HepG2 (cell line): Measurements from ENCODE around the gene HOXB6.

ENCODE experiments used
- ARNTL ChIP-seq: sonication (generic); formaldehyde crosslinking; IDR thresholded peaks from 2 replicates; pipeline ENCODE4 v1.4.0; 2020; ENCODE audit warnings: mild to moderate bottlenecking, missing genetic modification reagents
- CCAR2 ChIP-seq: fragments of 200-400 bp; formaldehyde crosslinking; optimal IDR thresholded peaks from 2 replicates; pipeline ENCODE3; 2018; ENCODE audit warnings: low read depth, mild to moderate bottlenecking, low read length, moderate library complexity

DNA sequence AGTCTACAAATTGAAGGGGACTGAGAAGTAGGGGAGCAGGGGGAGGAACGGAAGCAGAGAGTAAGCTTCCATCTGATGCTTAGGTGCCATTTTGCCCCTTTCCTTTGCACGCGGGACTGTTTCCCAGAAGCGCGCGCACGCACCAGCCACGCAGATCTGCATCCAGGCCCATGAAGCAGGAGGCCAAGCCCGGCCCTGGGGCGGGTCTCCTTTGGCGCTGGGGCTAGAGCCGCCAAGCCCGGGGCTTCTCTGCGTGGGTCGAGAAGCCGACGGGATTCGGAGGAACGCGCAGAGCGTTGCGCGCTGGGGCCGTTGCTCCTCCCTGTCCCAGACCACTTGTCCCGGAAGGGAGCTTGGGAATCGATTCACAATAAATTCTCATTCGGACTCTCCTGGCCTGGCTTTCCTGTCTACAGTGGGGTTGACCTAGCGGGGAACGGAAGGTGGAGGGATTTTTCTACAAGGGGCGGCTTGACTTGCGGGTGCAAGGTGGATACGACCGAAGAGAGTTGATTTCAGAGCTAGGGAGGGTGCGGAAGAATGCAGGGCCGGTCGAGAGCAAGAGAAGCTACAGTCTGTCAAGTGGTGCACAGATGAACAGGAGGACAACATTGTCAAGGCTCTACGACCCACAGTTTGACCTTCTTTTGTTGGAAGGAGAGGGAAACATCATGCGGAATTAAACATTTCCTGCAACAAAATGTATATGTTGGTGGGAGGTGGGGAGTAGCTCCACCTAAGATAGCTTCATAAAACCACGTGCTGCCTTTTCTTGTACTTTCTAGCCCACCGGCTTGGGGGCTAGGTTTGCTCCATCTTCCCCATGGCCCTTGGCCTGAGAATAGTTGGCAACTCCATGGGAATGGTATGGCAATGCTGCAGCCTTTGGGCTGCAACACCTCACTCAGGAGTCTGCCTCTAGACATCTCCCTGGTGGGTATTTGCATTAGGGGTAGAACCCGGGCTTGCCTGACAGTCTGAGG lies 16.9 kb upstream of the HOXB6 start:
- TF ChIP-seq ARNTL (CRISPR knock-in tag) = no peak
- TF ChIP-seq CCAR2 = no peak
